ENCODE results near the gene LDLRAD4.

LDLRAD4 gene

DNA sequence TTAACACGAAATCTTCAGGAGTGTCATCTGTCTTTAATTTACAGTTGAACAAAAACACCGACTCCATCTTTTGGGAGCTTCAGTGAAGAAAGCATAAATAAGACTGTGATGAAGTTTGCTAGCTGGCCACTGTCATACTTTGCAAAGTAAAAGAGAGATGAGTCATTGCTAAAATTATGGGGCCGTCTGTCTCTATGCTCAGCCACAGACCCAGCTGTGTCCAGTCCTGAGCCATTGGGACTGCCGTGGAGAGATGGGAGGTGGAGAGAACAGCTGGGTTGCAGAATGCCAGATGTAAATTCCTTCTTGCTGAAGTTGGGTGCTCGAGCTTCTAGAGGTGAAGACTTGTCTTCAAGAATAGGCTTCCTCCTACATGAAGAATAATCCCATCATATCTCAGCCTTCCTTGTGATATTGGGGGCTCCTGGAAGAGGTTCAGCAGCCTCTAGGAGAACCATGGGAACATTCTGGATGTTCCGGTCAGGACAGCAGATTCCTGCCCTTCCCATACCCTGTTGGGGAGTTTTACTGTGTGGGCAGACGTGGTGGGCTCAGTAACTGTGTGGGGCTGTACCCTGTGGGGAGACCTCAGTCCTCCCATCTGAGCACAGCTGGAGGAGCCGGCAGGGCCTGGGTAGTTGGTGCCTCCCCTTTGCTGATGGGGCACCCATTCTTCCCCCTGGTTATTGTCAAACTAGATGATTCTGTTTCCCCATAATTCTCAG is 71.1 kb downstream of the LDLRAD4 start:
- DNase-seq, result no peak

DNA sequence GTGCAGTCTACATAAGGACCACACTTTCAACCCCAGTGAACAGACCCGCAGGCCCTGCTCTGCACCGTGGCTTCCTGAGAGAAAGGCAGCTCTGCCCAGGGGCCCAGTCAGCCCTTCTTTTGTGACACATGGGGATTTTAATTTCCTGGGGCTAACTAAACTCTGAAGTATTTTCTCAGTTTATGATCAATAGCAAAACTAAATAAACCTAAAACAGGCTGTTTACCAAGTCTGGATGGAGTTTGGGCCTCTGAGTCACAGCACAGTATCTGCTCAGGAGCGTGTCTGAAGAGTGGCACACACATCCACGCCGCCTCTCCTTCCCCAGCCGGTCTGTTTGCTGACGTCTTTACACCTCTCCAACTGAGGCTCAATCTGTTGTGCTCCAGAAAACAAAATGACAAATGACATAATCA is 72.3 kb downstream of the LDLRAD4 start:
- no peak for DNase-seq

GRCh38 chr18:13291299-13291698 is 72.7 kb downstream of the LDLRAD4 start:
- no peak for DNase-seq

DNA sequence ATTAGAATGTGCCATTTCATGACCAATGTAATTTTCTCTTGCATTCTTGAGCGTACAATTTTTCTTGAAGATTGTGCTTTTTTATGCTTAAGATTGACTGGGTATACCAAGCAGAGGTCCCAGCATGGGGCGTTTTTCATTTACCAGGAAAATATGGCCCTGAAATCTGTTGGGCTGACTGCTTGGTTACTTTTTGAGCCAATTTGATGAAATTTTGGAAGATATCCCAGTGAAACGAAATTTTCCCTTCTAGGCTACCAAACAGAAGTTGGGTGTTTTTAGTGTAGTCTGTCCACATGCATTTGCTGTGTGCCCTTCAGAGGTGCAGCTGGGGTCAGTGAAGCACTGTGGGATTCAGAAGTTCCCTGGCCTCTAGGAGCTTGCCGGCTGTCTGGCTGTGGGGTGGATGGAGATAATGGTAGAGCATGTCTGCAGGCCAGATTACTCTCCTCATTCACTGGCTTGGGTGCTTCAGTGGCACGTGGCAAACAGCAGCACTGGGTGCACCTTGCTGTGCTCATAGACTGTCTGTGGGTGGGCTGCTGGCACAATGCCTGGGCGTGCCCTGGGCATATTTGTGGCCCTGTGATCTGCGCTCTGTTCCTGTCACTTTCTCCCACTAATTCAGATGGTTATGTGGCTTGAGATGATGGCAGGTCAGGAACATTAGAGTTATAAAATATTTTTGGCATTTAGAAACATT is 73.3 kb downstream of the LDLRAD4 start:
- no peak for DNase-seq

GRCh38 chr18:13292736-13293135 is 74.2 kb downstream of the LDLRAD4 start:
- no peak for DNase-seq

GRCh38 chr18:13294309-13294708 is 75.7 kb downstream of the LDLRAD4 start:
- DNase-seq, result no peak

GRCh38 chr18:13295894-13296293 is 77.3 kb downstream of the LDLRAD4 start:
- DNase-seq, result no peak

- DNase-seq, result no peak
Observed at GRCh38 chr18:13296867-13297574, 78.5 kb downstream of the LDLRAD4 start.

- DNase-seq, result no peak
Observed at GRCh38 chr18:13298262-13298661, 79.7 kb downstream of the LDLRAD4 start.

- no peak for DNase-seq
Observed at GRCh38 chr18:13300029-13300428, 81.5 kb downstream of the LDLRAD4 start.

GRCh38 chr18:13300796-13301195 is 82.2 kb downstream of the LDLRAD4 start:
- no peak for DNase-seq

- DNase-seq, result no peak
Observed at GRCh38 chr18:13302040-13302439, 83.5 kb downstream of the LDLRAD4 start.

DNA sequence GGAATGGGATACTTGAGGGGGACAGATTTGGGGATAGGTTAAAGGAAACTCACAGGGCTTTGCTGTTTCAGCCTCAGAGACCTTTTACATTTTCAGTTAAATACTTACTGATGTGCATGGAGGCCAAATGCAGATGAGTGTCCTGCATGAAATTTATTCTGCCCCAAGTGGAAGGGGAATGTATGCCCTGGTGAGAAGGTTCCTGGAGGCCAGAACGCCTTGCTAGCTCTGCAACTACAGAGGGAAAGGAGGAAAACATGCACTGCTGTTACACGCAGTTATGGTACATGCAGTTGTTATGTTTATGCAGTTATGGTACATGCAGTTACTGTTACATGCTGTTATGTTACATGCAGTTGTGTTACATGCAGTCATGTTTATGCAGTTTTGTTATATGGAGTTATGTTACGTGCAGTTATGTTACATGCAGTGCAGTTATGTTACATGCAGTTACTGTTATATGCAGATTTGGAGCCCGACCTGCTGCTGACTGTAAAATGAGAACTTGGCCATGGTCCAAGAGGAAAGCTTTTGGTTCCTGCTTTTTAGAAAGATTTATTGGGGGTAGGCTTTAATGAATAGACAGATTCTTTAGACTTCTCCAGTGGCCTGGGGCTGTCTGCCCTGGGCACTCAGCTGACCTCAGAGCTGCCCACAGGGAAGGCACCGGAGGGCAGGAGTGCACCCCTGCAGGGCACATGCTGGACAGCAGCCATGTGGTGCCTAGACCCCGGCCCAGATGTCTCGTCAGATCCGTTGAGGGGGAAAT is 84.1 kb downstream of the LDLRAD4 start:
- DNase-seq, result no peak

DNA sequence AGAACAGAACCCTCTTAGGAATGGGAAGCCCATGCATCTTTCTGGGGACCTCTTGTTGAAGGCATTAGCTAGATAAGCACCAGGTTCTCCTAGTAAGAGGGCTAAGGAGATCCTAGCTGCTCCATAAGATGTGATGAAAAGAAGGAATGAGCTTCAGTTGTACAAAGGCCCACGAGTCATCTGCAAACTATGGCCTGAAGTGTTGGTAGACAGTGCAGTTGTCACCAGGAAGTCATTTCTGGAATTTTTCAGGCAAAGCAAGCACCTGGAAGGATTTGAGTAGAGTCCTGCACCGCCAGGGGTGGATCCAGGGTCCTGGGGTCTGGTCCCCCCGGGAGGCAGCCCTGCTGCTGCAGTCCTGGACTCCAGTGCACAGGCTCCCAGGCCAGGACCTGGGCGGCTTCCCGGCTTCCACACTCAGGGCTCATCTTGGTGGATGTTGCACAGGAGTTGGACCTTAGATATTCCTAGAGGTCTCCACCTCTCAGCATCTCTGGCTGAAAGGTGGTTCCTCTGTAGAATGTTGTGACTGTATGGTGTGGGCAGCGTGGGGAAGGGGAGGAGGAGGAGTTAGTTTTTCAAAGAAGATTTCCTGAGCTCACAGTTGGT is 85.3 kb downstream of the LDLRAD4 start:
- DNase-seq, result no peak

- DNase-seq, result no peak
Observed at GRCh38 chr18:13305301-13305700, 86.7 kb downstream of the LDLRAD4 start.

DNA sequence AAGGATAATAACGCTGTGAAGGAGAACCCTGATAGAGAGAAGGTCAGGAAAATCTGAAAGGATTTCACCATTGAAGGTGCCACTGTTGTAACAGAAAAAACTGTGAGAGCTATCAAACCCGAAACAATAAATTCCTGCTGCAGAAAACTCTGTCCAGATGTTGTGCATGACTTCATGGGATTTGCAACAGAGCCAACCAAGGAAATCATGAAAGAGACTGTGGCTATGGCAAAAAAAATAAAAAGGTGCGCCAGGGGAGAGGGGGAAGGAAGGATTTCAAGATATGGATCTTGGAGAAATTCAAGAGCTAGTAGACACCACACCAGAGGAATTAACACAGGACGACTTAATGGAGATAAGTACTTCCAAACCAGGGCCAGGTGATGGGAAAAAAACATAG is 88.0 kb downstream of the LDLRAD4 start:
- DNase-seq, result no peak

DNA sequence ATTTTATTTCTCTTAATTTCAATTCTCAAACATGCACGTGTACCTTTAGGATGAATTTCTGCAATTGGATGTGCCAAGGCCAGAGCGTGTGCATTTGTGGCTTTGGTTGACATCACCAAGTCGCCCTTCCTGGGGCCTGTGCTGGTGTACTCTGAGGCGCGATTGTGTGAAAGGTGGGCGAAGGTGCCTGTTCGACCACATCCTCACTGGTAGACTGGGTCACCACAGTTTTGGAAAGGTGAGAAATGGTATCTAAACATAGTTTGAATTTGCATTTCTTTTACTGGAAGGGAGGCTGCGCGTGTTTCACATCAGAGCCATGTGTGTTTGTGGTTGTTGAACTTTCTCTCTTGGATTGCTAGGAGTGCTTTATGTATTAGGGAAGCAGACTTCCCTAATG is 89.8 kb downstream of the LDLRAD4 start:
- DNase-seq, result no peak

GRCh38 chr18:13309031-13309747 is 90.6 kb downstream of the LDLRAD4 start:
- DNase-seq, result no peak

DNA sequence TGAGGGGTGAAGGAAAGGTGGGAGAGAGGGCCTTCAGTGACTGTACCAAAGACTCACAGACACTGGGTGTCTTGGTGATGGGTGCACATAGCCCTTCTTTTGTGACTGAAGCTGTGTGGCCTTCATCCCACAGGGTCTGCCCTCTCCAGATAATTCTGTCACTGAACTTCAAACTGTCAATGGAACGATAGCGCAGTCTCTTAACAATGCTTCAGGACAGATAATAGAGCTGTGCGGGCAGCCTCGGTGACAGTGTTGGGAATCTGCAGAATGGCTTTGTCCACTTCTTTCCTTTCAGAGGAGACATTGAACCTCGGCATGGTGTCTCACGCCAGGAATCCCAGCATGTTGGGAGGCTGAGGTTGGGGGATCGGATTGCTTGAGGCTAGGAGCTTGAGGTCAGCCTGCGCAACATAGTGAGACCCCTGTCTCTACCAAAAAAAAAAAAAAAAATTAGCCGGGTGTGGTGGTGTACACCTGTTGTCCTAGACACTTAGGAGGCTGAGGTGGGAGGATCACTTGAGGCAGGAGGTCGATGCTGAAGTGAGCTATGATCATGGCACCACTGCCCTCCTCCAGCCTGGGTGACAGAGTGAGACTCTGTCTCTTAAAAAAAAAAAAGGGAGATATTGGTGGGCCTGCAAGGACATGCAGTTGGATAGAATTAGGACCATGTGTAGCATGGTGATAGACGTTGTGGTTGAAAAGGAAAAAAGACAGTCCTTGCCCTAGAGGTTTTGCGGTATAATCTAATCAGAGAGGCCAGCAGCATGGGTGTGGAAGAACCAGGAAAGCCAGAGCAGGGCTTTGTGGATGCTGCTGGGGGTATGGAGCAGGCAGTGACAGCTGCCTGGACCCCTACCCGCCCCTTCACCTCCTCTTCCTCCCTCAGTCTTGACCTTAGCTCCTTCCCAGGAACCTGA is 91.4 kb downstream of the LDLRAD4 start:
- DNase-seq, result no peak

GRCh38 chr18:13311193-13311592 is 92.6 kb downstream of the LDLRAD4 start:
- DNase-seq, result no peak

DNA sequence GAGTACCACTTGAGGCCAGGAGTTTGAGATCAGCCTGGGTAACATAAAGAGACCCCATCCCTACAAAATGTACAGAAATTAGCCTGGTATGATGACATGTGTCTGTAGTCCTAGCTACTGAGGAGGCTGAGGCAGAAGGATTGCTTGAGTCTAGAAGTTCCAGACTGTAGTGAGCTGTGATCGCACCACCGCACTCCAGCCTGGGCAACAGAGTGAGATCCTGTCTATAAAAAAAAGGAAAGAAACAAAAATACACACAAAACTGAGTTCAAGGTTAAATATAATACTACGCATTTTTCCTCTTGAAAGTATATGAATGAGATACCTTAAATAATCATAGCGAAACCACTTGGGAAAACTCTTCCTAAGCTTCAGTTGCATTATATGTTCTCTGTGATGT is 94.0 kb downstream of the LDLRAD4 start:
- DNase-seq, result no peak
